ENCODE data around the gene RNF157.

DNA sequence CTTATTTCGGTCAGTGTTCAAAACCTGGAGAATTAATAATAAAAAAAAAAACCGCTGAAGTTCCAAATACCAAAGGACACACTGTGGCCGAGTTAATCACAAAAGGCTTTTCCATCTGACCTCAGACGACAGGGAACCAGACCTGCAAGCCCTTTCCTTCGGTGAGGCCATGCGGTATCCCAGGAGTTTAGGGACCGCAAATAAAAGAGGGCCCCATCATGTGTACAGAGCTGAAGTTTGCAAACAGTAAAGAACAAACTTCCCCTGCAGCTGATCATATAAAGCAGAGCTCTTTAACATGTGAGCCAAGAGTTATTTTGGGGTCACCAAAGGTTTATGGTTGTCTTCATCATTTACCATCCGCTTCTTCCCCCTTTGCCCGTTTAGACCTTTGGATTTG, 66.3 kb downstream of the RNF157 start:
- TF ChIP-seq CTCF (tag by site-specific recombination; IDR thresholded peaks at IDR 0.05) (no peak), ZNF76 (tag by site-specific recombination; IDR thresholded peaks at IDR 0.05; ENCODE audit: borderline replicate concordance, low read depth) (no peak), ZNF366 (tag by site-specific recombination; conservative IDR thresholded peaks at IDR 0.05) (no peak)

Data from HEK293 (cell line).